ENCODE data around the gene AUTS2. TPM values are rescaled to one million over a fixed set of nuclear protein-coding genes. Genes with fewer than 3 reads are reported as not detected.
A peak's percentile ranks its signal among the peaks of the same experiment; 100 is the strongest.

Gene AUTS2
- total RNA-seq, 4 donors from 2014 or later = 29.8 to 114 (median 59.4) TPM

DNA sequence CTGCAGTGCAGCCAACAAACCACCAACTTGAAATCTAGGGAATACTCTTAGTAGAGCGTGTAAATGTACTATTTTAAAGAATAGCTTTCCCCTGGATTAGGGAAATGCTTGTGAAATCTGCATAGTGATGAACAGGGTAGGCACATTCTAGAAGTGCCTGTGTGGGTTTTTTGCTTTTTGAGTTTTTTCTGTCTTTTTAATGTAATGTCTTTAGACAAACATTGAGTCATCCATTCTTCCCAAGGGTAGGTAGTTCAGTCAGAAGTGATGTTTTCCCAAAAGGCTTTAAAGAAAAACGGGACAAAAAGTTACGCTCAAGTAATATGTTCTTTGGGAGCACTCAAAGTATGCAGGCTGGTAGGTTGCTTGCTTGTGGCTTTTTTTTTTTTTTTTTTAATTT, 130.0 kb downstream of the AUTS2 start:
- intact Hi-C loops (cut with DNase I; ENCODE audit: low total_unique reads) = no loop called here

DNA sequence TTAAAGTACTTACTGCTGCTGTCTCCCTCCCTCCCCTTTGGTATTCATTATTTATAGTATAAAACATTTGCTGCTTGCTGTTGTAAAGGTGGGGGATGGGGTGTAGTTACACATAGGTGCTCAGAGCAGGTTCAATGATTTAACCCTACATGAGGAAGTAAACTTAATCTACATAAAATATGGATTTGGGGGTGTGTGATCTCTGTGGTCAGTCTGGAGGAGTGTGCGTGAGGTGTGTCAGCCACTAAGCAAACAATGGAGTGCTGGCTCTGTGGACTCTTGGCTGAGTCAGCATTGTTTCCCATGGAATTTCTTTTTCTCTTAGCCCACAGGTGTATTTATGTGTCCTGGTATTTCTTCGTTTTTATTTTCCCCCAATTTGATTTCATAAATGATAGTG, 133.9 kb downstream of the AUTS2 start:
- Histone ChIP-seq H3K4me3 (no peak overlapping the region), H3K27ac (no peak overlapping the region), H3K9me3 (no peaks in the 10 kb centered on the region), H3K27me3 (no peaks in the 10 kb centered on the region), H3K4me1 (peaks cover 0 to 10% (median 6%) of the 10 kb centered on the region in 4 donors), H3K36me3 (no peaks in the 10 kb centered on the region)
- TF ChIP-seq EP300 (IDR thresholded peaks at IDR 0.05; ENCODE audit: low read depth) (no peak), POLR2A (IDR thresholded peaks at IDR 0.05) (no peak), POLR2AphosphoS5 (IDR thresholded peaks at IDR 0.05) (no peak)
- TF ChIP-seq, protein P1, sequence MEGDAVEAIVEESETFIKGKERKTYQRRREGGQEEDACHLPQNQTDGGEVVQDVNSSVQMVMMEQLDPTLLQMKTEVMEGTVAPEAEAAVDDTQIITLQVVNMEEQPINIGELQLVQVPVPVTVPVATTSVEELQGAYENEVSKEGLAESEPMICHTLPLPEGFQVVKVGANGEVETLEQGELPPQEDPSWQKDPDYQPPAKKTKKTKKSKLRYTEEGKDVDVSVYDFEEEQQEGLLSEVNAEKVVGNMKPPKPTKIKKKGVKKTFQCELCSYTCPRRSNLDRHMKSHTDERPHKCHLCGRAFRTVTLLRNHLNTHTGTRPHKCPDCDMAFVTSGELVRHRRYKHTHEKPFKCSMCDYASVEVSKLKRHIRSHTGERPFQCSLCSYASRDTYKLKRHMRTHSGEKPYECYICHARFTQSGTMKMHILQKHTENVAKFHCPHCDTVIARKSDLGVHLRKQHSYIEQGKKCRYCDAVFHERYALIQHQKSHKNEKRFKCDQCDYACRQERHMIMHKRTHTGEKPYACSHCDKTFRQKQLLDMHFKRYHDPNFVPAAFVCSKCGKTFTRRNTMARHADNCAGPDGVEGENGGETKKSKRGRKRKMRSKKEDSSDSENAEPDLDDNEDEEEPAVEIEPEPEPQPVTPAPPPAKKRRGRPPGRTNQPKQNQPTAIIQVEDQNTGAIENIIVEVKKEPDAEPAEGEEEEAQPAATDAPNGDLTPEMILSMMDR (IDR thresholded peaks at IDR 0.05) = no peak
- 22 to 45% methylated on average over 1 to 2 of the region's 2 CpGs for WGBS, 2 donors (ENCODE audit: low coverage in 1 of 2)
- in situ Hi-C loops (cut with MboI; ENCODE audit: low pct_ligation_motif_present in 1 of 4, low pct_unique_long_range_greater_than_20kb in 1 of 4, low sequenced_read_pairs in 3 of 4) (no loop called here), intact Hi-C loops (cut with DNase I; ENCODE audit: low total_unique reads) (no loop called here)
- peak; percentile 19 for DNase-seq

More for the DNA sequence above, 130.0 kb downstream of the AUTS2 start:
- no peaks in the 10 kb centered on the region for H3K36me3 ChIP-seq
- H3K27me3 ChIP-seq = no peaks in the 10 kb centered on the region
- in situ Hi-C loops (cut with MboI; ENCODE audit: low pct_ligation_motif_present in 1 of 4, low pct_unique_long_range_greater_than_20kb in 1 of 4, low sequenced_read_pairs in 3 of 4) = no loop called here
- H3K9me3 ChIP-seq = no peaks in the 10 kb centered on the region
- no peak for DNase-seq
- TF ChIP-seq EP300 (IDR thresholded peaks at IDR 0.05; ENCODE audit: low read depth) (no peak), POLR2A (IDR thresholded peaks at IDR 0.05) (no peak), POLR2AphosphoS5 (IDR thresholded peaks at IDR 0.05) (no peak)
- TF ChIP-seq, protein P1 (IDR thresholded peaks at IDR 0.05) = no peak
- H3K4me1 ChIP-seq = peaks cover 0 to 10% (median 6%) of the 10 kb centered on the region in 4 donors
- no peak overlapping the region for H3K4me3 ChIP-seq
- no peak overlapping the region for H3K27ac ChIP-seq
- WGBS, 2 donors (ENCODE audit: low coverage in 1 of 2) = 72 to 75% methylated on average over 3 of the region's 3 CpGs

DNA sequence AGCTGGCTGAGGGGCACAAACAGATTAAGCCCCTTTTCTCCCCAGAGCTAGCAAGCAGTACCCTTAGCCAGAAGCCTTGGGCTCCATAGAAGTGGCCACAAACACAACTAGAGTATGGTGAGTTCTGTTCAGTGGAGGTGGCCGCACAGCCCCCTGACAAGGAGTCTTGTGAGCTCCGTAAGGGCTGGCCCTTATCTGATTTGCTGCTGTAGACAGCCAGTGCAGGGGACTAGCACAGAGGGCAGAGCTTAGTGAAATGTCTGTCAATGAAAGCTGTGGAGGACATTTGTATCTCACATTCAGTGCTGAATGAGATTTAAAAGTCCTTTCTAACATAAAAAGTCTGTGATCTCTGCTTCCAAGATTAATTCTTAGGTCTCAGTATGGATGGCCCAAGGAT, 137.3 kb downstream of the AUTS2 start:
- TF ChIP-seq, protein P1 (IDR thresholded peaks at IDR 0.05) = no peak
- no peak for TF ChIP-seq EP300 (IDR thresholded peaks at IDR 0.05; ENCODE audit: low read depth)
- no peak for TF ChIP-seq POLR2A (IDR thresholded peaks at IDR 0.05)
- TF ChIP-seq POLR2AphosphoS5 (IDR thresholded peaks at IDR 0.05) = no peak
- no peaks in the 10 kb centered on the region for H3K9me3 ChIP-seq
- no peaks in the 10 kb centered on the region for H3K36me3 ChIP-seq
- peaks cover 6 to 32% (median 10%) of the 10 kb centered on the region in 4 donors for H3K4me1 ChIP-seq
- no peak overlapping the region for H3K4me3 ChIP-seq
- H3K27ac ChIP-seq = no peak overlapping the region
- DNase-seq = no peak
- H3K27me3 ChIP-seq = no peaks in the 10 kb centered on the region
- WGBS, 2 donors (ENCODE audit: low coverage in 1 of 2) = 85% methylated on average over 2 of the region's 2 CpGs; no CpG with 5 or more reads in 1 of the 2 donors
- intact Hi-C loops (cut with DNase I; ENCODE audit: low total_unique reads) = no loop called here
- in situ Hi-C loops (cut with MboI; ENCODE audit: low pct_ligation_motif_present in 1 of 4, low pct_unique_long_range_greater_than_20kb in 1 of 4, low sequenced_read_pairs in 3 of 4) = no loop called here

GRCh38 chr7:69736126-69736810, 138.0 kb downstream of the AUTS2 start:
- TF ChIP-seq POLR2A (IDR thresholded peaks at IDR 0.05) (no peak), POLR2AphosphoS5 (IDR thresholded peaks at IDR 0.05) (no peak), EP300 (IDR thresholded peaks at IDR 0.05; ENCODE audit: low read depth) (no peak)
- TF ChIP-seq, protein P1 (IDR thresholded peaks at IDR 0.05) = no peak
- Histone ChIP-seq H3K27me3 (no peaks in the 10 kb centered on the region), H3K9me3 (no peaks in the 10 kb centered on the region), H3K27ac (no peak overlapping the region), H3K4me3 (no peak overlapping the region), H3K4me1 (peaks cover 6 to 32% (median 10%) of the 10 kb centered on the region in 4 donors), H3K36me3 (no peaks in the 10 kb centered on the region)
- in situ Hi-C loops (cut with MboI; ENCODE audit: low pct_ligation_motif_present in 1 of 4, low pct_unique_long_range_greater_than_20kb in 1 of 4, low sequenced_read_pairs in 3 of 4) (no loop called here), intact Hi-C loops (cut with DNase I; ENCODE audit: low total_unique reads) (no loop called here)
- 62 to 78% methylated on average over 3 of the region's 3 CpGs for WGBS, 2 donors (ENCODE audit: low coverage in 1 of 2)
- DNase-seq = no peak
